ENCODE measurements around the gene MRPL16. TPM values are rescaled to one million over a fixed set of nuclear protein-coding genes. Genes with fewer than 3 reads are reported as not detected.
"Not testable (repeated sequence)": the region's sequence is repeated elsewhere in the genome, so short reads cannot be mapped to it uniquely, and the experiment has no call there.

Gene MRPL16
- total and polyA plus RNA-seq, 12 donors, result 47.5 to 143 (median 74.1) TPM

DNA sequence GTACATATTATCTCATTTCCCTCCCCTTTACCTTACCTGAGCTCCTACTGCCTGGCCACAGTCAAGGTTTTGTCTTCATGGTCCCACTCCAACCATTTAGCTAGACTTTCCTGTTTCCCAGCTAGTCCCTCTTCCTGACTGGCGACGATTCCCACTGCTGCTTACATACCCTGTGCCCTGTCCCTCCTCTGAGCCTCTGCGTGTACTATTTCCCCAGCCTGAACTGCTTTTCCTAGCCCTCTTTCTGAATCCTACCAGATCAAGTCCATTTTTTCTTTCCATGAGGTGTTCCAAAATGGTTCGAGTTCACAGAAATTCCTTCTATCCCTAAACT, 23.4 kb downstream of the MRPL16 start:
- WGBS, 4 donors, result 80 to 88% (median 85%) methylated on average over 4 of the region's 4 CpGs
- H3K27me3 ChIP-seq, result no peaks in the 10 kb centered on the region
- no peak overlapping the region for H3K4me3 ChIP-seq
- H3K36me3 ChIP-seq (replicated peaks in 1 of 2), result no peaks in the 10 kb centered on the region
- DNase-seq, result no peak
- intact Hi-C loops (cut with DNase I), result no loop called here
- peak overlapping the region in 2 of 5 donors; percentile 21 to 26 for H3K27ac ChIP-seq
- H3K9me3 ChIP-seq (replicated peaks in 1 of 3), result no peaks in the 10 kb centered on the region
- H3K4me1 ChIP-seq (replicated peaks in 1 of 2), result peaks cover 11% of the 10 kb centered on the region in 2 donors
- TF ChIP-seq POLR2A (IDR thresholded peaks at IDR 0.05), result no peak
- TF ChIP-seq, protein P1, sequence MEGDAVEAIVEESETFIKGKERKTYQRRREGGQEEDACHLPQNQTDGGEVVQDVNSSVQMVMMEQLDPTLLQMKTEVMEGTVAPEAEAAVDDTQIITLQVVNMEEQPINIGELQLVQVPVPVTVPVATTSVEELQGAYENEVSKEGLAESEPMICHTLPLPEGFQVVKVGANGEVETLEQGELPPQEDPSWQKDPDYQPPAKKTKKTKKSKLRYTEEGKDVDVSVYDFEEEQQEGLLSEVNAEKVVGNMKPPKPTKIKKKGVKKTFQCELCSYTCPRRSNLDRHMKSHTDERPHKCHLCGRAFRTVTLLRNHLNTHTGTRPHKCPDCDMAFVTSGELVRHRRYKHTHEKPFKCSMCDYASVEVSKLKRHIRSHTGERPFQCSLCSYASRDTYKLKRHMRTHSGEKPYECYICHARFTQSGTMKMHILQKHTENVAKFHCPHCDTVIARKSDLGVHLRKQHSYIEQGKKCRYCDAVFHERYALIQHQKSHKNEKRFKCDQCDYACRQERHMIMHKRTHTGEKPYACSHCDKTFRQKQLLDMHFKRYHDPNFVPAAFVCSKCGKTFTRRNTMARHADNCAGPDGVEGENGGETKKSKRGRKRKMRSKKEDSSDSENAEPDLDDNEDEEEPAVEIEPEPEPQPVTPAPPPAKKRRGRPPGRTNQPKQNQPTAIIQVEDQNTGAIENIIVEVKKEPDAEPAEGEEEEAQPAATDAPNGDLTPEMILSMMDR (IDR thresholded peaks at IDR 0.05), result no peak

DNA sequence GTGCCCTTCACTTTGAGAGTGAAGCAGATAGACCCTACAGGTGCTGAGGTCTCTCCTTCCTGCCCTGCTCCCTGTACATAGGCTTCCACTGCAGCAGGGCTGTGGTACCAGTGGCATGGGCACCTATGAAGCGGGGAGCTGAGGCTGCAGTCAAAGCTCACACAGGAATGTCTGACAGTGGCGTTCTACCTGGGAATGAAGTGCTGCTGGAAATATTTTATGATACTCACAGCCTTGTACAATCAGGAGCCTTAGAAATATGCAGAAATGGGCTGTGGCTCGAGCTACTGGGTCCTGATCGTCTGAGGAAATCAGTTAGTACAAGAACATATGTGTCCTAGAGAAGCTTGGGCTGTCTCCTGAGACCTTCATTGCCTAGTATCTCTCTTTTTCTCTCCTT, 24.8 kb downstream of the MRPL16 start:
- H3K36me3 ChIP-seq (replicated peaks in 1 of 2), result no peaks in the 10 kb centered on the region
- intact Hi-C loops (cut with DNase I), result no loop called here

DNA sequence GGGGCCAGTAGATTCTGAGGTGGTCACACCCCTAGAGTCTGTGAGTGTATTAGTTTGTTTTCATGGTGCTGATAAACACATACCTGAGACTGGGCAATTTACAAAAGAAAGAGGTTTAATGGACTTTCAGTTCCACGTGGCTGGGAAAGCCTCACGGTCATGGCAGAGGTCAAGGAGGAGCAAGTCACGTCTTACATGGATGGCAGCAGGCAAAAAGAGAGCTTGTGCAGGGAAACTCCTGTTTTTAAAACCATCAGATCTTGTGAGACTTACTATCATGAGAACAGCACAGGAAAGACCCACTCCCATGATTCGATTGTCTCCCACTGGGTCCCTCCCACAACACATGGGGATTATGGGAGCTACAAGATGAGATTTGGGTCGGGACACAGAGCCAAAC, 26.1 kb downstream of the MRPL16 start:
- intact Hi-C loops (cut with DNase I); H3K27ac ChIP-seq; H3K9me3 ChIP-seq (replicated peaks in 1 of 3); H3K4me3 ChIP-seq; H3K27me3 ChIP-seq; H3K36me3 ChIP-seq (replicated peaks in 1 of 2); DNase-seq: not testable (repeated sequence)
- 85 to 93% (median 89%) methylated on average over 5 of the region's 5 CpGs for WGBS, 4 donors
- H3K4me1 ChIP-seq (replicated peaks in 1 of 2), result peaks cover 11% of the 10 kb centered on the region in 2 donors

More for the DNA sequence above, 24.8 kb downstream of the MRPL16 start:
- no peak overlapping the region for H3K4me3 ChIP-seq
- peaks cover 11% of the 10 kb centered on the region in 2 donors for H3K4me1 ChIP-seq (replicated peaks in 1 of 2)
- no peaks in the 10 kb centered on the region for H3K27me3 ChIP-seq
- WGBS, 4 donors, result 88 to 96% (median 95%) methylated on average over 4 of the region's 4 CpGs
- TF ChIP-seq, protein P1 (IDR thresholded peaks at IDR 0.05), result no peak
- TF ChIP-seq POLR2A (IDR thresholded peaks at IDR 0.05), result no peak
- H3K9me3 ChIP-seq (replicated peaks in 1 of 3), result no peaks in the 10 kb centered on the region
- DNase-seq, result no peak
- no peak overlapping the region for H3K27ac ChIP-seq

DNA sequence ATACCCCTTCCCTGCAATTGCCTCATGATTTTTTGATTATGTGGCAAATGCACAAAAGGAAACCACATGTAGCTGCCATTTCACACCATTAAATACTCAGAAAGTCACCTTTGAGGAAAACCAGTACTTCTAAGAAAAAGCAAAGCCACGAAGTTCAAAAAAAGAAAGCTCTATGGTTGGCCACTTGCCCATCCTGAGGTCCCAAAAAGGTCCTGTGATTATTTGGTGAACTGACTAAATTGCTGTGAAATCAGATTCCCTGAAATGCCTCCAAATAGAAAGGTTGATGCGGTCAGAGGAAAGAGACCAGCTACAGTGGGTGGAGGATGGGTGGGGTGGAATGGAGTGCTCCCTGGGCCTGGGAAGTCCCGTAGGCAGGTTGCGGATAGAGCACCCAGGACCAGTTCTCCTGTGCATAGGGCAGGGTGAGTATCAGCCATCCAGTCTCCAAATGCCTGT, 26.9 kb downstream of the MRPL16 start:
- 86 to 93% (median 88%) methylated on average over 4 of the region's 4 CpGs for WGBS, 4 donors
- intact Hi-C loops (cut with DNase I), result no loop called here

DNA sequence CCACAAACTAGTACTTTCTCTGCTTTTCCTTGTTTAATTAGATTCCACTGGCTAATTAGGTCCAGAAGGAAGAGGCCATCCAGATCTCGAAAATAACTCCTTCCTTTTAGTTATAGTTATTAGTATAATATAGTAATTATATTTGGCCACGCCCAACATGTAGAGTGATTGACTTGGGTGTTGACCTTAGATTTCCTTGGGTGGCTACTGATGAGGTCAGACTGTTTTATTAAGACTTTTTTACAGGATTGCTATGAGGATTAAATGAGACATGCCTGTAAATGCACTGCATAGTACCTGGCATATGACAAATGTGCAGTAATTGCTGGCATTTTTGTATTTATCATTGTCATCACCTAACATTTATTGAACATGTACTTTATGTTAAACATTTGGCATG, 28.5 kb downstream of the MRPL16 start:
- intact Hi-C loops (cut with DNase I), result no loop called here
- DNase-seq, result no peak
- H3K4me3 ChIP-seq, result no peak overlapping the region
- TF ChIP-seq, protein P1 (IDR thresholded peaks at IDR 0.05), result no peak
- no peak for TF ChIP-seq POLR2A (IDR thresholded peaks at IDR 0.05)
- WGBS, 4 donors, result 82 to 89% (median 87%) methylated on average over 2 of the region's 2 CpGs
- H3K4me1 ChIP-seq (replicated peaks in 1 of 2), result peaks cover 18 to 24% of the 10 kb centered on the region in 2 donors
- H3K36me3 ChIP-seq (replicated peaks in 1 of 2), result no peaks in the 10 kb centered on the region
- no peaks in the 10 kb centered on the region for H3K27me3 ChIP-seq
- no peak overlapping the region for H3K27ac ChIP-seq
- H3K9me3 ChIP-seq (replicated peaks in 1 of 3), result no peaks in the 10 kb centered on the region

More for the DNA sequence above, 26.9 kb downstream of the MRPL16 start:
- no peak for TF ChIP-seq POLR2A (IDR thresholded peaks at IDR 0.05)
- TF ChIP-seq, protein P1 (IDR thresholded peaks at IDR 0.05), result no peak
- H3K36me3 ChIP-seq (replicated peaks in 1 of 2), result no peaks in the 10 kb centered on the region
- peaks cover 11 to 15% of the 10 kb centered on the region in 2 donors for H3K4me1 ChIP-seq (replicated peaks in 1 of 2)
- DNase-seq, result no peak
- H3K27ac ChIP-seq, result no peak overlapping the region
- H3K4me3 ChIP-seq, result no peak overlapping the region
- no peaks in the 10 kb centered on the region for H3K9me3 ChIP-seq (replicated peaks in 1 of 3)
- H3K27me3 ChIP-seq, result no peaks in the 10 kb centered on the region

All from adrenal gland (tissue), 12 donors.